Lung (tissue), 12 donors: ENCODE measurements around the gene TTC28. TPM values are rescaled to one million over a fixed set of nuclear protein-coding genes. Genes with fewer than 3 reads are reported as not detected.

Source experiments
- ATAC-seq: fragments of 200-7000 bp; cut with Tn5 transposase; one replicate; pipeline ENCODE4 v1.9.1; 2020; ENCODE audit warnings: moderate number of reproducible peaks; ENCODE audit not compliant: insufficient read depth, low FRiP score
- DNase-seq, 3 donors: peaks; one replicate each; pipeline ENCODE4 v3.0.0-alpha.2; 2013 to 2017
- H3K27ac ChIP-seq, 2 donors: one replicate each; pipeline ENCODE4 v1.5.1; 2013; ENCODE audit warnings: mild to moderate bottlenecking in 2 of 2, moderate library complexity in 2 of 2, control low read depth in 1 of 2, inconsistent platforms in 1 of 2, low read depth in 1 of 2, low read length in 1 of 2
- H3K27me3 ChIP-seq, 3 donors: one replicate each; pipeline ENCODE4 v1.5.1; 2013; ENCODE audit warnings: low read length in 2 of 3; ENCODE audit not compliant: control insufficient read depth in 3 of 3, insufficient read depth in 3 of 3
- H3K36me3 ChIP-seq, 4 donors: one replicate each; pipeline ENCODE4 v1.5.1; 2013; ENCODE audit warnings: low read length in 4 of 4, mild to moderate bottlenecking in 1 of 4, moderate library complexity in 1 of 4; ENCODE audit not compliant: control insufficient read depth in 4 of 4, insufficient read depth in 4 of 4
- H3K4me1 ChIP-seq, 5 donors: one replicate each; pipeline ENCODE4 v1.5.1; 2013; ENCODE audit warnings: low read length in 5 of 5, mild to moderate bottlenecking in 2 of 5, moderate library complexity in 1 of 5; ENCODE audit not compliant: control insufficient read depth in 5 of 5, insufficient read depth in 5 of 5
- H3K4me3 ChIP-seq: one replicate; pipeline ENCODE4 v1.5.1; 2013; ENCODE audit warnings: mild to moderate bottlenecking, control low read depth, moderate library complexity
- H3K9ac ChIP-seq, 2 donors: one replicate each; pipeline ENCODE4 v1.5.1; 2013; ENCODE audit warnings: low read length in 2 of 2, control low read depth in 1 of 2; ENCODE audit not compliant: insufficient read depth in 1 of 2
- H3K9me3 ChIP-seq, 4 donors: one replicate each; pipeline ENCODE4 v1.5.1; 2013; ENCODE audit warnings: low read length in 3 of 4, mild to moderate bottlenecking in 1 of 4, moderate library complexity in 1 of 4; ENCODE audit not compliant: control insufficient read depth in 4 of 4, insufficient read depth in 3 of 4
- CTCF ChIP-seq: IDR thresholded peaks from 2 replicates; pipeline ENCODE4 v1.5.1; 2012; ENCODE audit warnings: mild to moderate bottlenecking; ENCODE audit errors: control extremely low read depth, extremely low read depth
- WGBS, 2 donors: extraction: QIAGEN DNeasy Blood & Tissue Kit; methylation state at CpG; one replicate each; pipeline ENCODE4 v1.1.7; 2013; 5-methylcytosine and 5-hydroxymethylcytosine counted together
- polyA plus RNA-seq, 2 donors: library from polyadenylated mRNA; stranded (reverse); fragments of 200-250 nt; gene quantifications; one replicate each; pipeline ENCODE4 v1.2.1, GENCODE V29; 2013
- total RNA-seq, 2 donors: library from RNA; depleted of rRNA in 1 of 2; stranded (reverse); fragments of >200 nt in 1 of 2; gene quantifications; one replicate each; pipeline ENCODE4 v1.2.1, GENCODE V29; 2014 to 2021
- donor health status: control.
- donor health status: control.
- donor health status: Bipolar disorder and iron deficiency.
- donor health status: healthy.
- donor health status: DM: yes; HTN: yes; CAD: no.

The TTC28 gene
- total and polyA plus RNA-seq, 4 donors: 4.7 to 72.2 (median 24.8) TPM

- no peak overlapping the region for H3K27ac ChIP-seq
- 92 to 93% methylated on average over 23 of the region's 23 CpGs for WGBS, 2 donors
- H3K9me3 ChIP-seq: no peaks in the 10 kb centered on the region
- no peak overlapping the region for H3K9ac ChIP-seq
- no peak for TF ChIP-seq CTCF
- peak in 1 of 3 donors; percentile 9 for DNase-seq
- H3K4me1 ChIP-seq: peaks cover 0 to 3% (median 0%) of the 10 kb centered on the region in 5 donors
- peaks cover 0 to 31% (median 28%) of the 10 kb centered on the region in 4 donors for H3K36me3 ChIP-seq
- no peak for ATAC-seq
- no peak overlapping the region for H3K4me3 ChIP-seq
- H3K27me3 ChIP-seq: no peaks in the 10 kb centered on the region
These were observed 687.1 kb downstream of the TTC28 start for GRCh38 chr22:27992294-27993165.

GRCh38 chr22:27991586-27992293 lies 687.9 kb downstream of the TTC28 start:
- 84 to 94% methylated on average over 7 of the region's 7 CpGs for WGBS, 2 donors
- no peak overlapping the region for H3K4me3 ChIP-seq
- DNase-seq (peak in 1 of 3 donors; percentile 8), ATAC-seq (no peak)
- no peak overlapping the region for H3K27ac ChIP-seq
- TF ChIP-seq CTCF: no peak
- no peak overlapping the region for H3K9ac ChIP-seq
- H3K9me3 ChIP-seq: no peaks in the 10 kb centered on the region
- no peaks in the 10 kb centered on the region for H3K27me3 ChIP-seq
- peaks cover 0 to 3% (median 0%) of the 10 kb centered on the region in 5 donors for H3K4me1 ChIP-seq
- H3K36me3 ChIP-seq: peaks cover 0 to 33% (median 24%) of the 10 kb centered on the region in 4 donors

- peaks cover 0 to 32% (median 24%) of the 10 kb centered on the region in 4 donors for H3K36me3 ChIP-seq
- ATAC-seq: no peak
- H3K27ac ChIP-seq: peak overlapping the region in 1 of 2 donors; percentile 2
These were observed 688.8 kb downstream of the TTC28 start for GRCh38 chr22:27990879-27991278.

More at GRCh38 chr22:27990879-27991278, 688.8 kb downstream of the TTC28 start:
- Histone ChIP-seq H3K9ac (no peak overlapping the region), H3K9me3 (no peaks in the 10 kb centered on the region), H3K4me3 (no peak overlapping the region), H3K4me1 (peaks cover 0 to 3% (median 0%) of the 10 kb centered on the region in 5 donors), H3K27me3 (no peaks in the 10 kb centered on the region)
- TF ChIP-seq CTCF: no peak
- WGBS, 2 donors: 59% methylated on average over 12 of the region's 12 CpGs
- peak; percentile 23 to 44 (median 34) for DNase-seq
